Stimulated activated CD4-positive, alpha-beta T cell treated with anti-CD3 and anti-CD28 coated beads, Interleukin-2, amount 100 ng/mL, for 24 hours (primary cell): Measurements from ENCODE around the gene METRN.

Experiments used
- DNase-seq, 2 donors: peaks; one replicate each; pipeline ENCODE4 v3.0.0-alpha.2; 2020

METRN gene

DNA sequence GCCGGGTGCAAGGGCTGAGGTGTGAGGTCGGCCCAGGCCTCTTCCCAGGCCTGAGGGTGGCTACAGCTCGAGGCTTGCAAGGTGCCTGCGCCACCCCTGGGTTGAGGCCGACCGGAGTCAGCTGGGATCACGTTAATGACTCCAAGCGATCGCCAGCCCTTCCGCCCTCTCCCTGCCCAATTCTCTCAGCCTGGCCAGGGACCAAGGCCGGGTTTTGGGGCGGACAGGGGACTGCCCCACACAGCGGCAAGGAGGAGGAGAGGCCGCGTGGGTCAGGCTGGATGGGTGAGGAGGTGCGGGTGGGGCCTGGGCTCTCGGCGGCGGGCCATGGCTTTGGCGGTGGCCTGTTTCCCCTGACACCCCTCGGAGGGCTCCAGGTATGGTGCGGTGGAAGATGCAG, 21.6 kb upstream of the METRN start:
- no peak for DNase-seq

DNA sequence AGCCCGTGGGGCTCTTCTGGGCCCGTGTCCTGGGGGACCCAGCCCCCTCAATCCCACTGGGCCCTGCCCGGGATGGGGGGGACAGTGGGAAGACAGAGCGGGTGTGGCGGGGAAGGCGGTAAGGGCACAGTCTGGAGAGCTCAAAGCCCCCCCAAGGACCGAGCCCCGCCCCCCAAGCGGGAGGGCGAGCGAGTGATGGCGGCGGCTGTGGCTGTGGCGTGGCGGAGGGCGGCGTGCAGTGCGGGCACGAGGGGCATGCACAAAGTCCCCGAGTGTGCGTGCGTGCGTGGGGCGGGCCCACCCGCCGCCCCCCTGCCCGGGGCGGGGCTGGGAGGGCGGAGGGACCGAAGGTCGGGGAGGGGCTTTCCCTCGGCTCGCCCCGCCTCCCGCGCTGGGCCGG, 21.2 kb upstream of the METRN start:
- DNase-seq = no peak

DNA sequence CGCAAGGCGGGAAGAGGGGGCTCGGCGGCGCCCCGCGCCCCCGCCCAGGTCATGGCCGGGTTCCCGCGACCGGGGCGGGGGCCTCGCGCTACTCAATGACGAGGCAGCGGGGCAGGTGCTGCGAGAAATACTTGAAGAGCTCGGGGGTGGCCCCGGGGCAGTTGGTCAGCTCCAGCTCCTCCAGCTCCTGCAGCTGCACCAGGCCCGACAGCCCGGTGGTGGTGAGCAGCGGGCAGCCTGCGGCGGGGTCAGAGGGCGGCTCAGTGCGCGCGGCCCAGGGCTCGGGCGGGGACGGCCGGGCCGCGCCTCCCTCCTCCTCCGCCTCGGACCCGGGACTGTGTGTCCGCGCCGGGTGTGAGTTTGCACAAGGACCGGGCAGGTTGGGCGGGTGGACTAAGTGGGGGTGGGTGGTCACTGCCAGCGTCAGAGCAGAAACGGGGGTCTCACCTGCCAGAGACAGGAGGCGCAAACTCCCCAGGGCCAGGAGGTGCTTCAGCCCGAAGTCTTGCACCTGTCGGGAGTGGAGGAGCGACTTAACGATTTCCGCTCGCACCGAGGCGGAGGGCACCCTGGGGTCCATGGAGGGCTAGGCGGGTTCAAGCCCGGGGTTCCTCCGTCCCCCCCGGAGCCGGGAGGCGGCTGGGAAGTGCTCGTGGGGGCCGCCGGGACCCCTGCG, 20.6 kb upstream of the METRN start:
- no peak for DNase-seq

DNA sequence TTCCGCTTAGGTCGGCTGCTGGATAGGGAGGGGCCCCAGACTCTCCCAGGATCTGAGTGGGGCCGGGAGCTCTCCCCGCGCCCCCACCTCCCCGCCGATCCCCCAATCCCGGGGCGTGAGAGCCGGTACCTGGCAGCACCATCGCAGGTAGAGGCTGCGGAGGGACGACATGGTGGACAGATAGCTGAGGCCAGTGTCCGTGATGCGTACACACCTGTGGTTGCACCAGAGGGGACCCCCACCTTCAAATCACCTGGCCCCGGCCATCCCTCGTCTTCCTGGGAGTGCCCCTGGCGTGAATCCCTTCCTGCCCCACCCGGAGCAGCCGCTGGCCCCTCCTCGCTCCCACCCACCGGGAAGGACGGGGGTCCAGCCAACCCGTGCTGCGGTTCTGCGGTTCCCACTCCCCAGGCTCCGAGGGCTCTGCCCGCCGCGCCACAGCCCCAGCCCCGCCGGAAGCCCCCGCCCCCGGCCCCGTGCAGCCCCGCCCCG, 20.0 kb upstream of the METRN start:
- no peak for DNase-seq

DNA sequence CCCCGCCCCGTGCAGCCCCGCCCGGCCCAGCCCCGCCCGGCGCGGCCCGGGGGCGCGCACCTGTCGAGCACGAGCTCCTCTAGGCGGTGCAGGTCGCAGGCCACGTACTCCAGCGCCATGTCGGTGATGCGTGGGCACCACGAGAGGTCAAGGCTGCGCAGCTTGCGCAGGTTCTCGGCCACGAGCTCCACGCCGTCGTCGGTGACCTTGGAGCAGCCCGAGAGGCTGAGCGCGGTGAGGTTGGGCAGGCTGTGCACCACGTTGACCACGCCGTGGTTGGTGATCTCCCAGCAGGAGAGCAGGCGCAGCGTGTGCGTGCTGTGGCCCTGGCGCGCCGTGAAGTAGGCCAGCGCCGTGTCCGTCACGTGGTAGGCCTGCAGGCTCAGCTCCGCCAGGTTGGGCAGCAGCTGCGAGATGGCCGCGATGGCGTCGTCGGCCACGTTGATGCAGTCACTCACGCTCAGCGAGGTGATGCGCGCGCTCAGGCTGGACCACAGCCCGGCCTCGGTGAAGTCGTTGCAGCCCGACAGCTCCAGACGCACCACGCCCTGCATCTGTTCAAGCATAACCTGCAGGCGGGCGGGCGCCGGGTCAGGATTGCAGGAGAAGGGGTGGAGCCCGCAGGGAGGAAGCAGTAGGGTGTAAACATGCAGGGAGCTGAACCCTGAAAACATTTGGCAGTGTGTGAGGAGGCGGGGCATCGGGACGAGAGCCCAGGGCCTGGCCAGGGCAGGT, 19.4 kb upstream of the METRN start:
- peak; percentile 74 to 75 for DNase-seq

DNA sequence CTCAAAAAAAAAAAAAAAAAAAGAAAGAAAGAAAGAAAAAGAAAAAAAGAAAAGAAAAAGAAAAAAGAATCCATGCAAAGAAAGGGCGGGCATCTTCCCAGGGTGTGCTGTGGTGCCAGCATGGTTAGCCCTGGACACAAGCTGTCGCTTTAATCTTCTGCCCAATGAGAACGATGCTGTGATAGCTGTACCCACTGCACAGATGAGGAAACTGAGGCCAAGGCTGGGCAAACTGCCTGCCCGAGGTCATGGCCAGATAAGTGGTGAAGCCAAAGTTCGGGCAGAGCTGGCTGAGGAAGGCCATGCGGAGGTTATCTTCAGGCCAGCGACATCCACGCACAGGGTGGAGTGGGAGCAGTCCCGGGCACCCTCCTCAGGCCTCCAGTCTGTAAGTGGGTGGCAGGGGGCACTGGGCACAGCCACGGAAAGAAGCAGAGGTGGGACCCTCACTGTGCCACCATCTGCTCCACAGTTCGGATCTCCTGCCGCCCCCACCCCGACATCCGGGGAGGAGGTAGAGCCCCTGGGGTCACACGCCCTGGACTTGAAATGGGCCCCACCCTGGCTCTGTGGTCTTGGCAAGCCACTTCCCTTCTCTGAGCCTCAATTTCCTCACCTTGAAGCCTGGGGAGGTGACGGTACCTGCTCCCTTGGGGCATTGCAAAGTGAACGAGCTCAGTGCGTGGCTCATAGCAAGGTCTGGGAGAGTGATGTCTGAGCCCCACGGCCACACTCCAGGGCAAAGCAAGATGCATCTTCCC, 15.8 kb upstream of the METRN start:
- DNase-seq = no peak

DNA sequence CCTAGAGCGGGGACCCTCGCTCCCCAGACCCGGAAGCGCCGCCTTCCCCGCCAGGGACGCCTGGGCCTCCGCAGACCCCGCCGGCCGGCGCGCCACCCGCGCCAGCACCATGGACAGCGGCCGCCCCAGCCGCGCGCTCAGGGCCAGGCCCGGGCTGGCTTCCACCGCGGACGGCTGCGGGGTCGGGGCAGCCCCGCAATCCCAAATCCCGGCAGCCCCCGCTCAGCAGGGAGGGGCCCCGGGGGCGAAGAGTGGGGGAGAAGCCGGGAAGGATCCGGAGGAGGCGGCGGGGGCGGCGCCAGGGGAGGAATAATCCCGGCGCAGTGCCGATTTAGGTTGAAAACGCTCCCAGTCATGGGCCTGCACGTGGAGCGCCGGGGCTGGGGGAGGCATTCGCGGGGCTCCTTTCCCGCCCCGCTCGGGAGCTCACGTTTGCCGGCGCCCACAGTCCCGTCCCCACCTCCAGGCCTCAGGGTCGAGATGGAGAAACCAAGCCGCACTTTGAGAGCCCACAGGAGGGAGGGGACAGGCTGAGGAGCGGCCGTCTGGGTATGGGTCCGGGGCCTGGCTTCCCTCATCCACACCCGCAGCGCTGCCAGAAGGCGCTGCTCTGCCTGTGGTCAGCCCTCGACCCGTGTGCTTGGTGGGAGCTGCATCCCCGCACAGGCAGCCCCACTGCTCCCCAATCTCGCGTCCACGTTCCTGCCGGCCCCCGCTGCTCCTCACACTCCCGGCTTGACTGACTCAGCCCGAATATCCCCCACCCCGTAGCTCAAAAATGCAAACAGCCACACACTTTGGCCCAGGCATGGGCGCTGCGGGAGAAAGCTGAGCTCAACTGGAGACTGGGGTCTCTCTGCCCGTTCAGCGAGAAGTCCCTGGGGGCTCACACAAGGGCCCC, 14.0 kb upstream of the METRN start:
- peak; percentile 58 to 66 for DNase-seq

DNA sequence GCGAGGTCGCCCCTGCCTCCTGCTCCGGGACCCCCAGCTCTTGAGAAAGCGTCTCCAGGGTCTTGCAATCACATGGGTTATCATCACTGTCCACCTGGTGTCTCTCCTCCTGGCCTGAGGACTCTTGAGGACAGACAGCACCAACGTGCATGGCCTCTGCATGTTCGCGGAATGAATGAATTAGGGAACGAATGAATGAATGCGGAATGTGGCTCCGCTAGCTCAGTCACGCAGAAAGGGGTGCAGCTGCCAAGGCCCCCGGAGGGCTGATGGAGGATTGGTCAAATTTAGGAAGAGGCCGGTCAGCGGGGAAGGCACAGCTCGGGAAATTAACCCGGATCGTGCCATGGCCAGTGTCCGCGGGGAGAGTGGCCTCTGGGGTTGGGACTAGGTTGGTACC, 12.6 kb upstream of the METRN start:
- no peak for DNase-seq

DNA sequence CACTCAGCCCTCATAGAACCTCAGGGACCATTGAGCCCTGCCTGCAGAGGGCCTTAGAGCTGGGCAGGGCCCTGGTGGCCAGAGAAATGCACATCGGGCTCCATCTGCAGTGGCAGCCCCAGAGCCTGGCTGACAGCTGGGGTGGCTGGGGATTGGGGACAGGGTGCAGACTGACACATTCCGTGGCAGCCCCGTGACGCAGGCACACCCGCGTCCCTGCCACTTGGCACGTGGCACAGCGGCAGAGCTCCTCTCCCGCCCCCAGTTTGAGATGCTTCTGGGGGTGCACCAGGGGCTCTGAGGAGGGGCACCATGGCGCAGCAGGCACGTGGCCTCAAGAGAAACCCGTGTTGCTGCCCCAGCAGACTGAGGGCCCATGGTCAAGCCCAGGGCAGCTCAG, 11.5 kb upstream of the METRN start:
- no peak for DNase-seq

DNA sequence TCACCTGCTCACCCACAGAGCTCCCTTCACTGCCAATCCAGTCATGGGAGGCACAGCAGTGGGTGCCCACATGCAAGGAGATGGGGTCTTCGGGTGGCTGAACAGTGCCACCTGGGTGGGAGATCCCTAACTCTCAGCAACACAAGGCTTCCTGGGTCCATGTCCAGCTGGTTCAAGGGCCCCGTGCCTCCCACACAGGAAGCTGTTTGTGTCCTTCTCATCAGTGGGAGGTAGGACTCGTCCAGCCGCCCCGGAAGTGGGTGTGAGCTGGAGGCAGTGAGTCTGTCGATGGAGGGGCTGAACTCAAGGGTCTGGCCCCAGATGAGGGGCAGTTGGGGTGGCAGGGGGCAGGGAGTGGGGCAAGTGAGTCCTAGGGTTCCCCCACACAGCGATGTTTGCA, 10.9 kb upstream of the METRN start:
- no peak for DNase-seq

DNA sequence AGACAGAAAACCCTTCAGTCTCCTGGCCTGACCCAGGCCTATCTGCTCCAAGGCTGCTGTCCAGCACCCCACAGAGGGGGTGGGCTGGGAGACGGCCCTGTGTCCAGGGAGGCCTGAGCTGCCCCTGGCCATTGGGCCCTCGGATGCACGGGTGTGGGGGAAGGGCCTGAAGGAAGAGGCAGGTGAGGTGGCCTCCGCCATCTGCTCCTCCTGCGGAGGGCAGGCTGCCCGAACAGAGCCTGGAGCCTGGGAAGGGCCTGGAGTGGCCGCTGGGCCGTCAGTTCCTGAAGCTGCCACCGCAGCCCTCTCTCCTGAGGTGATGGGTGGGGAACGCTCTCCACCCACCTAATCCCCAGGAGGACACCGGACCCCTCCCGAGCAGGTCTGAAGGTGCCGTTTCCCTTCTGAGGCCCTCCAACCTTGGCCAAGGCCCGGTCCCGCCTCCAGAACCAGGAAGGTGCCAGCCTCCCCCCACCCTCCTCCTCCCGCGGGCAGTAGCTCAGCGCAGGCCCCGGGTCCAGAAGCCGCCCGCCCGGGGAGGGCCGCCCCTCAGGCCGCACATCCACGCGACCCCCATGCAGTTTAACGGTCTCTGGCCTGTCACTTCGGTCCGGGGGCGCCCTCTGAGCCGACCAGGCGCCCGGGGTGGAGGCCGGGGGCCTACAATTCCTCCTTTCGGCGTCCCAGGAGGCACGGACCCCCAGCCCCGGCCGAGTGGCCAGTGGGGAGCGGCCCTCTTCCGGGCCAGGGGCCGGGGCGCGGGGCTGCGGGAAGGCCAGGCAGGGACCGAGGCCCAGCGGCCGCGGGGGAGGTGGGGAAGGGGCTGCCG, 10.2 kb upstream of the METRN start:
- DNase-seq = no peak

DNA sequence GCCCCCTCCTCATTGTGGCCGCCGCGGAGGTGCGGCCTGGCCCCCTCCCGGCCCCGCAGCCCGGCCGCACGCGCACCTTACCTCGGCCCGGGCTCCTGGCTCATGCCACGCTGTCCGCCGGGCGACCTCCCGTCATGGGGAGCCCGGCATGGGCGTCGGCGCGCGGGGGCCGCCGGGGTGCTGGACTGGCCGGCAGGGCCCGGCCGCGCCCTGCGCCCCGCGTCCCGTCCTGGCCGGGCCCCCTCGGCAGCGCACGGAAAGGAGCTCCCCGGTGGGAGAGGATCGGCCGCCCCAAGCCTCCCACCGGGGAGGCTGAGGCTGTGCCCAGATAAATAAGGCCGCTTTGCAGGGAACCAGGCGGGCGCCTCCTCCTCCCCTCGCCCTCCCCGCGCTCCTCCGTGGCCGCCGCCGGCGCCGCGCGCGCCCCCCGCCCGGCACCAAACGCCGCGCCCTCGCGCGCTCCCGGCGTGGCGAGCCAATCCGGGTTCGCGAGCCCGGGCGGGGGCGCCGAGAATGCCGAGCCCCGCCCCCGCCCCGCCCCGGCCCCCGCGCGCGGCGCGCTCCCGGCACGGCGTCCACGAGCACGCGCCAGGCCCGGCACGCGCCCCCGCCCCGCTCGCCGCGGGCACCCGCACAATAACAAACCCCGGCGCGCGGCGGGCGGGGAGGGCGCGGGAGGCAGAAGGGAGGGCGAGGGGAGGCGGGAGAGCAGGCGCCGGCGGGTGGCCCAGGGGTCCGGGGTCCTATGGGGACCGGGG, 9.3 kb upstream of the METRN start, which contains the start of gene FBXL16:
Gene FBXL16, minus strand, starts transcription at position 371 of the 758 bp plus-strand sequence. CDS start 8,396 bp downstream, outside the sequence.
- DNase-seq = no peak

DNA sequence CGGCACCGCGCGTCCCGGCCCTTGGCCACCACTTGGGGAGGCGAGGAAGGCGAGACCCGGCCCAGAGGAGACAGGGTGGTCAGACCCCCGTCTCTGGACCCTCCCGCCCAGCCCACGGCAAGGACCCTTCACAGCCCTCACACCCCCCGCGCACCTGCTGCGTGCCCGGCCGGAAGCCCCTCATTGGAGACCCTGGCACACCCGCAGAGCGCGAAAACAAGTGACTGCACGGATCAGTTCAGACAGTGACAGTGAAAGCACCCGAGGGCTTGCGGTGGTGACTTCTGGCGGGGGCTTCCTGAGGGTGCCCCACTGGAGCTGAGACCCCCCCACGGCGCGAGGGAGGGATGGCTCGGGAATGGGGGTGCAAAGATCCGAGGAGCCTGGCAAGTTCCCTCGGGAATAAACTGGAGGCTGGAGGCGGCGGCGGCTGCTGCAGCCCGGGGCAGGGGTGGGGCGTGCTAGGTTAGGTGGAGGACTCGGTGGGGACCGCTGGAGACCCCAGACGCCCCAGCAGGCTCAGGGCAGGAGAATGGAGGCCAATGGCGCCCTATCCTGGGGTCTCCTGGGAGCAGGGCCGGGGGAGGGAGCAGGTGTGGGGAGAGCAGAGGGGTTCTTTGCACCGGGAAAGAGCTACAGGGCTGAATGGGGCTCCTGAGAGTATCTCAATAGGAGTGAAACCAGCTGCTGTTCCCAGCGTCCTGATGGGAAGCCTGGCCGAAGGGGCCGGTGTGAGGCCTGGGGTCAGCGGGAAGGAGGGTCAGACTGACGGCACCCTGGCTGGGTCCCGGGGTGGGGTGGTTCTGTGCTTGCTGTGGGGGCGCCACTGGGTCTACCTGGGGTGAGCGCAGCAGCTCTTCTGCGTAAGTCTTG, 8.5 kb upstream of the METRN start:
- DNase-seq = no peak

DNA sequence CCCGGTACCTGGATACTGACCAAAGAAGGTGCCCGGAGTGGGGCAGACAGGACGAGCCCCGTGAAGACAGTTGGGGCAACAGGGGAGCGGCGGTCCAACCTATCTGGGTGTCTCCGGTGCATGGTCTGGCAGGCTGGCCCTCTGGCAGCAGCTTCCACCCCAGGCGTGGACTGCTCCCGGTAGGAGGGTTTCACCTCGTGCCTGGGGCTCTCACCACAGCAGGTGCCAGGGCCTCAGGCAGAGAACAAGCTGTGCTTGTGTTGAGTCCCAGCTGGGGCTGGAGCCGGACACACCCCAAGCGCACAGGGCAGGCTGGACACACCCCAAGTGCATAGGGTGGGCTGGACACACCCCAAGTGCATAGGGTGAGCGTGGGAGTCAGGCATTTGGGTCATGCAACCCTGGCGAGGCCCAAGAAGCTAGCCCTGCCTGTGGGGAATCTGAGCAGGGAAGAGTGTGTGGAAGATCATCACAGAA, 7.8 kb upstream of the METRN start:
- DNase-seq = no peak

DNA sequence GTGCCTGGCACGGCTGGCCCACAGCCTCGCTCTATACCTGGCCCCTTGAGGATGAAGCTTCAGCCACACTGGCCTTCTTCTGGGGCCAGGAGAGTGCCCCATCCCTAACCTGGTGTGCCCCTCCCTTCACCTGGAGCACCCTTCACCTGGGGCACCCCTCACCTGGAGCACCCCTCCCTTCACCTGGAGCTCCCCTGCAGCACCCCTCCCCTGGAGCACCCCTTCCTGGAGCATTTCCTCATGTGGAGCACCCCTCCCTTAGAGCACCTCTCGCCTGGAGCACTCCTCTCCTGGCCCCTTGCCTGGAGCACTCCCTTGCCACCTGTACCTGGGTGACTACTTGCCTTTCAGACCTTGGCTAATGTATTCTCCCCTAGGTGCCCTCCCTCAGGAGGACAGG, 6.9 kb upstream of the METRN start:
- DNase-seq = no peak

DNA sequence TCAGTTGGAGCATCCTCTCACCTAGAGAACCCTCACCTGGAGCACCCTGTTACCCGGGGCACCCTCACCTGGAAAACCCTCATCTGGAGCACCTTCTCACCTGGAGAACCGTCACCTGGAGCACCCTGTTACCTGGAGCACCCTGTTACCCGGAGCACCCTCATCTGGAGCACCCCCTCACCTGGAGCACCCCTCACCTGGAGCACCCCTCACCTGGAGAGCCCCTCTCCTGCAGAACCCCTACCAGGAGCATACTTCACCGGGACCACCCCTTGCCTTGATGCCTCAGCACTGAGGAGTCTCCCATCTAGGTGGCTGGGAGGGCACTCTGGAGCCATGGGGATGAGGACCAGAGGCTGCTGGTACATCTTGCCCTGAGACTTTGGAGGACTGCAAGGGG, 6.0 kb upstream of the METRN start:
- no peak for DNase-seq

DNA sequence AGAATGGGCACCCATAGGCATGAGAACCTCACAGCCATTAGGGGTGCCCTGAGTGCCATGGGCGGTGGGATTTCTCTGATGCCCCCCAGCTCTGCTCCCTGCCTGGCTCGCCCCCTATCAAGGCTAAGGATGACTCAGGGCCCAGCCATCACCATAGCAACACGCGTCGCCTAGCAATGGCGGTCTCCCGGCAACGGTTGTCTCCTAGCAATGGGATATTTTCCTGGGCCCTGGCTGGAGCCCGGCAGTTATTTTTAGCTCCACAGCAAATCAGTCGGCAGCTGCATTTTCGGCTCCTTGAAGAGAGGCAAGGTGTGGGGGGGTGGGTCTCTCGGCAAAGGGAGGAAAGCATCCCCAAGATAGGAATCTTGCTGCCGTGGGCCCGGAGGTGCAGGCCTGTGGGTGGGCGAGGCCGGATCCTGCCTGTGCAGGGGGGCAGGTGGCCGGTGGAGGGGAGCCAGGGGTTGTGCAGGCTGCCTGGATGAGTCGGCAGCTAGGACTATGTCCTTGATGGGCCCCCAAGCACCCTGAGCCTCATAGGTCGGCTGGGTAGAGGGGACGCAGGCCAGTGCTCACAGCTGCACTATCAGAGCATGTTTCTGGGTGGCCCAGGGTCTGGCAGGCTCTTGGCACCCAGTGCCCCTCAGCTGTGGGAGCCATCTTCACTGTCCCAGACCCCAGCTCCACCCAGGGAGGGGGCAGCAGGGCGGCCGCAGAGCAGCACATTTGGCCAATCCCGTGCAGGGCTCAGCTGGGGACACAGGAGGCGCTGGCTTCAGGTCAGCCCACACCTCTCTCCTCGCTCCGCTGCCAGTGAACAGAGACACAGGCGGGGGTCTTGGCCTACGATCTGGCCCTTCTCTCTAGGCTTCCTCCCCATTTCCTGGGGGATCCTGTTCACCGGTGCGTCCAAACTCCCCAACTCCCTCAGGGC, 5.1 kb upstream of the METRN start:
- DNase-seq = no peak

DNA sequence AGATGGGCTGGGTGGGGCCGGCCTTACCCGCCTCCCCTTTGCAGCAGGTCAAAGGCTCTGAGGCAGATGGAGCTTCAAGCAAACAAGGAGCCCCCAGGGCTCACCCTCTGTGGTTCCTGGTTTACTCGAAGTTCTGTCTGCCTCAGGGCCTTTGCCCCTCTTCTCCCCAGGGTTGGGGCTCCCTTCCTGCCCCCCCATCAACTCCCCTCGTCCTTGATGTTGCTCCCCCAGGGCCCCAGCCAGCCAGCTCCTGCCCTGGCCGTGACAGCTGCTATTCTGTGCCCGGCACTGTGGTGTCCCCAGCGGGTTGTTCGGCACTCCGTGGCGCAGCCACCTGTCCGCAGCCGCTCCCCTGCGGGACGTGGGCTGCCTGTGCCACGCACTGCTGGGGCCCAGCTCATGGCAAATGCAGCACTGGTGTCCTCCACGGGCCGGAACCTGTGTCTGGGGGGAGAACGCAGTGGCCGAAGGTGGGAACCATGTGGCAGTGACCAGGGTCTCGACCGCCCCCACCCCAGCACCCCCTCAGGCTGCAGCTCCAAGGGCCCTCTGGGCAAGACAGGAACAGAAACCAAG, 4.3 kb upstream of the METRN start:
- no peak for DNase-seq
